AG10803 (cell line): ENCODE data around the gene SLC13A5.
"Not testable (repeated sequence)": the region's sequence is repeated elsewhere in the genome, so short reads cannot be mapped to it uniquely, and the experiment has no call there.

Experiments used
- DNase-seq: peaks from one replicate; pipeline ENCODE4 v3.0.0; 2010; ENCODE audit warnings: low read depth
- H3K4me3 ChIP-seq: 2 replicates; pipeline ENCODE4 v1.5.1; 2011; ENCODE audit warnings: mild to moderate bottlenecking, low read length, control low read depth
- CTCF ChIP-seq: conservative IDR thresholded peaks from 2 replicates; pipeline ENCODE4 v1.5.1; 2011; ENCODE audit warnings: mild to moderate bottlenecking, low read length, control low read depth, inconsistent platforms

The SLC13A5 gene

GRCh38 chr17:6670571-6670970 lies 42.6 kb downstream of the SLC13A5 start:
- no peak overlapping the region for H3K4me3 ChIP-seq
- TF ChIP-seq CTCF, result no peak
- DNase-seq, result no peak

GRCh38 chr17:6669479-6670212 lies 43.5 kb downstream of the SLC13A5 start:
- H3K4me3 ChIP-seq, result no peak overlapping the region
- no peak for DNase-seq
- no peak for TF ChIP-seq CTCF

- TF ChIP-seq CTCF, result no peak
- DNase-seq, result no peak
- H3K4me3 ChIP-seq, result no peak overlapping the region
Observed at GRCh38 chr17:6668727-6669425, 44.3 kb downstream of the SLC13A5 start.

GRCh38 chr17:6668219-6668618 lies 45.0 kb downstream of the SLC13A5 start:
- no peak for TF ChIP-seq CTCF
- DNase-seq, result no peak
- H3K4me3 ChIP-seq, result no peak overlapping the region

- no peak for TF ChIP-seq CTCF
- DNase-seq, result no peak
Observed at GRCh38 chr17:6667516-6667915, 45.7 kb downstream of the SLC13A5 start.

GRCh38 chr17:6666557-6666956 lies 46.6 kb downstream of the SLC13A5 start:
- no peak overlapping the region for H3K4me3 ChIP-seq
- no peak for TF ChIP-seq CTCF
- no peak for DNase-seq

More at GRCh38 chr17:6667516-6667915, 45.7 kb downstream of the SLC13A5 start:
- no peak overlapping the region for H3K4me3 ChIP-seq

GRCh38 chr17:6666077-6666521 lies 47.1 kb downstream of the SLC13A5 start:
- DNase-seq, result peak; percentile 81
- TF ChIP-seq CTCF, result peak; percentile 95

GRCh38 chr17:6663200-6663599 lies 50.0 kb downstream of the SLC13A5 start:
- DNase-seq, H3K4me3 ChIP-seq: not testable (repeated sequence)

More at GRCh38 chr17:6666077-6666521, 47.1 kb downstream of the SLC13A5 start:
- H3K4me3 ChIP-seq, result no peak overlapping the region
